ENCODE results near the gene ARHGEF3.
"Not testable (repeated sequence)": the region's sequence is repeated elsewhere in the genome, so short reads cannot be mapped to it uniquely, and the experiment has no call there.

The ARHGEF3 gene

DNA sequence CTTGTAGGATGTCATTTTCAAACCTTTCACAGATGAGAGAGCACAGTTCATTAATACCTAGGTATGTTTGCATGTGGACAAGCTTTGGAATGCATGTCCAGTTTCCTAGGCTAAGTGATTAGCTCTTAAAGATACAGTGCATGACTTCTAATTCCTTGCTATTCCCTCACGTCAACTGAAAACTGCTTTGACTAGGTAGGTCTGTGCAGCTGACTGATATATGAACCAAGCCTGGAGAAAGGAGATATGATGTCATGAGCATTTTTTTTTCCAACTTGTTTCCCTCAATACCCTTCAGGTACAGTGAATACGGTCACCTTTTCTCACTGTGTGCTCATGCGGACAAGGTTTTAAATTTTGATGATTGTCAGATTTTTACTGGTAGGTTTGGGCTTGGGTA is 77.1 kb downstream of the ARHGEF3 start:
- H3K27ac ChIP-seq, result no peak overlapping the region
- TF ChIP-seq CTCF (conservative IDR thresholded peaks at IDR 0.05), result no peak
- no peak for TF ChIP-seq ZFX (IDR thresholded peaks at IDR 0.05)

GRCh38 chr3:56720849-56721248 is 80.9 kb downstream of the ARHGEF3 start:
- no peak overlapping the region for H3K27ac ChIP-seq
- TF ChIP-seq ZFX (IDR thresholded peaks at IDR 0.05) (no peak), CTCF (conservative IDR thresholded peaks at IDR 0.05) (no peak)

DNA sequence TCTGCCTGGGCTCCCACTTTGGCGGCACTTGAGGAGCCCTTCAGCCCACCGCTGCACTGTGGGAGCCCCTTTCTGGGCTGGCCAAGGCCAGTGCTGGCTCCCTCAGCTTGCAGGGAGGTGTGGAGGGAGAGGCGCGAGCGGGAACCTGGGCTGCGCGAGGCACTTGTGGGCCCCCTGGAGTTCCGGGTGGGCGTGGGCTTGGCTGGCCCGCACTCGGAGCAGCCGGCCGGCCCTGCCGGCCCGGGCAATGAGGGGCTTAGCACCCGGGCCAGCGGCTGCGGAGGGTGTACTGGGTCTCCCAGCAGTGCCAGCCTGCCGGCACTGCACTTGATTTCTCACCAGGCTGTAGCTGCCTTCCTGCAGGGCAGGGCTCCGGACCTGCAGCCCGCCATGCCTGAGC is 82.9 kb downstream of the ARHGEF3 start:
- H3K27ac ChIP-seq, result not testable (repeated sequence)

DNA sequence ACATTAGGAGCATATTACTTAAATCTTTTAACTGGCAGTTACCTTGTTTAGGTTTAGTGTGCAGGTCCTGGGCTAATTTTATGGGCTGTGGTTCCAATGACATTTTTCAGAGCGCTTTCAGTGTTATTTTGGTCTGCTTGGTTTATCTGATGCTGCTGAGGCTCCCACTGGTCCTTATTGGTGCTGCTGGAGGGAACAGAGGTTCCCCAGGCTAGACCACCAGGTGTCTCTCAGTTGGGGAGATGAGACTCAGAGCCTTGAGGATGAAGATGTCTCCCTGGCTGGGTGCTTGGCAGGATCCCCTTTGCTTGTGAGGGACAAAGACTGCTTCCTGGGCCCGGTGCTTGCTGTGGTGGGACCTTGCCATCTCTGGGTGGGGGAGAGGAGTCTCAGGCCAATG is 90.4 kb downstream of the ARHGEF3 start:
- no peak for TF ChIP-seq ZFX (IDR thresholded peaks at IDR 0.05)
- TF ChIP-seq CTCF (conservative IDR thresholded peaks at IDR 0.05), result no peak
- no peak overlapping the region for H3K27ac ChIP-seq

DNA sequence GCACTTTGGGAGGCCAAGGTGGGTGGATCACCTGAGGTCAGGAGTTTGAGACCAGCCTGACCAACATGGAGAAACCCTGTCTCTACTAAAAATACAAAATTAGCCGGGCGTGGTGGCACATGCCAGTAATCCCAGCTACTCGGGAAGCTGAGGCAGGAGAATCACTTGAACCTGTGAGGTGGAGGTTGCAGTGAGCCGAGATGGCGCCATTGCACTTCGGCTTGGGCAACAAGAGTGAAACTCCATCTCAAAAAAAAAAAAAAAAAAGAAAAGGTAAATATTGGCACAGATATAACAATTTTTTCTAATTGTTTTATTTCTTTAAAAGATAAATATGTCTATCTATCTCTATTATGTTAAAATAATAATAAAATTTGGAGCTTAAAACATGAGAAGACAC is 94.3 kb downstream of the ARHGEF3 start:
- not testable (repeated sequence) for H3K27ac ChIP-seq
- TF ChIP-seq CTCF (conservative IDR thresholded peaks at IDR 0.05), result peak; percentile 64

GRCh38 chr3:56706629-56707028 is 95.1 kb downstream of the ARHGEF3 start:
- no peak overlapping the region for H3K27ac ChIP-seq
- TF ChIP-seq CTCF (conservative IDR thresholded peaks at IDR 0.05), result no peak
- no peak for TF ChIP-seq ZFX (IDR thresholded peaks at IDR 0.05)

- H3K27ac ChIP-seq, result no peak overlapping the region
- no peak for TF ChIP-seq ZFX (IDR thresholded peaks at IDR 0.05)
- TF ChIP-seq CTCF (conservative IDR thresholded peaks at IDR 0.05), result no peak
Observed at GRCh38 chr3:56704706-56705105, 97.0 kb downstream of the ARHGEF3 start.

GRCh38 chr3:56702490-56703315 is 99.0 kb downstream of the ARHGEF3 start:
- H3K27ac ChIP-seq, result no peak overlapping the region
- peak; percentile 86 for TF ChIP-seq CTCF (conservative IDR thresholded peaks at IDR 0.05)
- no peak for TF ChIP-seq ZFX (IDR thresholded peaks at IDR 0.05)
